ENCODE results near the gene EFCAB6. TPM values are rescaled to one million over a fixed set of nuclear protein-coding genes. Genes with fewer than 3 reads are reported as not detected.

EFCAB6 gene
- total and polyA plus RNA-seq, 12 donors: 1.6 to 4.8 (median 2.9) TPM

GRCh38 chr22:43720716-43721115 lies 91.4 kb downstream of the EFCAB6 start:
- TF ChIP-seq, protein P1, sequence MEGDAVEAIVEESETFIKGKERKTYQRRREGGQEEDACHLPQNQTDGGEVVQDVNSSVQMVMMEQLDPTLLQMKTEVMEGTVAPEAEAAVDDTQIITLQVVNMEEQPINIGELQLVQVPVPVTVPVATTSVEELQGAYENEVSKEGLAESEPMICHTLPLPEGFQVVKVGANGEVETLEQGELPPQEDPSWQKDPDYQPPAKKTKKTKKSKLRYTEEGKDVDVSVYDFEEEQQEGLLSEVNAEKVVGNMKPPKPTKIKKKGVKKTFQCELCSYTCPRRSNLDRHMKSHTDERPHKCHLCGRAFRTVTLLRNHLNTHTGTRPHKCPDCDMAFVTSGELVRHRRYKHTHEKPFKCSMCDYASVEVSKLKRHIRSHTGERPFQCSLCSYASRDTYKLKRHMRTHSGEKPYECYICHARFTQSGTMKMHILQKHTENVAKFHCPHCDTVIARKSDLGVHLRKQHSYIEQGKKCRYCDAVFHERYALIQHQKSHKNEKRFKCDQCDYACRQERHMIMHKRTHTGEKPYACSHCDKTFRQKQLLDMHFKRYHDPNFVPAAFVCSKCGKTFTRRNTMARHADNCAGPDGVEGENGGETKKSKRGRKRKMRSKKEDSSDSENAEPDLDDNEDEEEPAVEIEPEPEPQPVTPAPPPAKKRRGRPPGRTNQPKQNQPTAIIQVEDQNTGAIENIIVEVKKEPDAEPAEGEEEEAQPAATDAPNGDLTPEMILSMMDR (IDR thresholded peaks at IDR 0.05): no peak
- TF ChIP-seq POLR2A (IDR thresholded peaks at IDR 0.05): no peak
- no peak for DNase-seq
- intact Hi-C loops (cut with DNase I): no loop called here
- Histone ChIP-seq H3K4me1 (replicated peaks in 1 of 2) (no peaks in the 10 kb centered on the region), H3K4me3 (no peak overlapping the region), H3K36me3 (replicated peaks in 1 of 2) (no peaks in the 10 kb centered on the region), H3K27me3 (no peaks in the 10 kb centered on the region), H3K27ac (no peak overlapping the region), H3K9me3 (replicated peaks in 1 of 3) (no peaks in the 10 kb centered on the region)
- 33 to 81% (median 73%) methylated on average over 1 of the region's 1 CpG for WGBS, 4 donors

- TF ChIP-seq POLR2A (IDR thresholded peaks at IDR 0.05): no peak
- TF ChIP-seq, protein P1 (IDR thresholded peaks at IDR 0.05): no peak
- H3K4me3 ChIP-seq: no peak overlapping the region
- 91 to 97% (median 94%) methylated on average over 2 of the region's 2 CpGs for WGBS, 4 donors
- H3K27me3 ChIP-seq: no peaks in the 10 kb centered on the region
- intact Hi-C loops (cut with DNase I): no loop called here
- H3K27ac ChIP-seq: no peak overlapping the region
- H3K9me3 ChIP-seq (replicated peaks in 1 of 3): no peaks in the 10 kb centered on the region
- no peaks in the 10 kb centered on the region for H3K4me1 ChIP-seq (replicated peaks in 1 of 2)
- no peak for DNase-seq
- no peaks in the 10 kb centered on the region for H3K36me3 ChIP-seq (replicated peaks in 1 of 2)
These were observed 98.0 kb downstream of the EFCAB6 start for GRCh38 chr22:43714104-43714503.

DNA sequence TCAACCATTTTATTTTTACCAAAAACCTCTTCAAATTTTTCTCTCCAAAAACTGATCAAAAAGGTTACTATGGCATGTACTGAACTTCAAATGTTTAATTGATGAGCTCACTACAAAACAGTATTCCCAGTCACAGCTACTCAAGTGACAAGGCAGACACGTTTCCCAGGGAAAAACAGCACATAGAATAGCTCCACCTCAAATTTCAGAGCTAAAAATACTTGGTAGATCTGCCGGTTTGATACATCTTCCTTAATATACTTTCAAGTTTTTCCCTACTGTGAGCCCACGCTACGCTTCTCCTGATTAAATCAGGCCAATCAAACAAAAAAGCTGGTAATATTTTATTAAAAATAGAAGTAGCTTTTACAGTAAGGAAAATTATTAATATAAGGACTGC lies 100.4 kb downstream of the EFCAB6 start:
- no peak for DNase-seq
- TF ChIP-seq, protein P1 (IDR thresholded peaks at IDR 0.05): no peak
- no peak for TF ChIP-seq POLR2A (IDR thresholded peaks at IDR 0.05)
- WGBS, 4 donors: 82 to 83% (median 83%) methylated on average over 4 of the region's 4 CpGs
- no peaks in the 10 kb centered on the region for H3K4me1 ChIP-seq (replicated peaks in 1 of 2)
- no peaks in the 10 kb centered on the region for H3K36me3 ChIP-seq (replicated peaks in 1 of 2)
- H3K9me3 ChIP-seq (replicated peaks in 1 of 3): no peaks in the 10 kb centered on the region
- intact Hi-C loops (cut with DNase I): no loop called here
- no peak overlapping the region for H3K27ac ChIP-seq
- H3K27me3 ChIP-seq: no peaks in the 10 kb centered on the region
- H3K4me3 ChIP-seq: no peak overlapping the region

- no peaks in the 10 kb centered on the region for H3K36me3 ChIP-seq (replicated peaks in 1 of 2)
- H3K4me1 ChIP-seq (replicated peaks in 1 of 2): no peaks in the 10 kb centered on the region
- no peak for DNase-seq
- WGBS, 4 donors: 75 to 86% (median 82%) methylated on average over 3 of the region's 3 CpGs
- intact Hi-C loops (cut with DNase I): no loop called here
- H3K9me3 ChIP-seq (replicated peaks in 1 of 3): peaks cover 0 to 7% (median 0%) of the 10 kb centered on the region in 3 donors
- no peak overlapping the region for H3K4me3 ChIP-seq
- no peaks in the 10 kb centered on the region for H3K27me3 ChIP-seq
- TF ChIP-seq POLR2A (IDR thresholded peaks at IDR 0.05): no peak
- TF ChIP-seq, protein P1 (IDR thresholded peaks at IDR 0.05): no peak
- no peak overlapping the region for H3K27ac ChIP-seq
These were observed 104.5 kb downstream of the EFCAB6 start for GRCh38 chr22:43707648-43708047.

Data from adrenal gland (tissue), 12 donors.